Naive thymus-derived CD4-positive, alpha-beta T cell (primary cell): ENCODE results near the gene CPPED1. TPM values are rescaled to one million over a fixed set of nuclear protein-coding genes. Genes with fewer than 3 reads are reported as not detected.
A peak's percentile ranks its signal among the peaks of the same experiment; 100 is the strongest.
"Not testable (repeated sequence)": the region's sequence is repeated elsewhere in the genome, so short reads cannot be mapped to it uniquely, and the experiment has no call there.

Experiments
- ATAC-seq: fragments of 150-1000 bp; cut with Tn5 transposase; 2 replicates; pipeline ENCODE4 v1.10.0; 2021; ENCODE audit warnings: mild to moderate bottlenecking, moderate library complexity
- CTCF ChIA-PET: fragments of 350-600 bp; sonication (Branson Sonifier 250); formaldehyde crosslinking; loops from one replicate; lab custom pipeline; 2021; ENCODE audit warnings: antibody characterized with exemption; lab: Charles Lee
- POLR2A ChIA-PET: fragments of 350-600 bp; sonication (Branson Sonifier 250); formaldehyde crosslinking; loops from one replicate; lab custom pipeline; 2021; ENCODE audit warnings: antibody characterized with exemption, inconsistent platforms; lab: Charles Lee
- DNase-seq, 9 donors: peaks; one replicate each; pipeline versions ENCODE4 v3.0.0 to v3.0.0-alpha.2; 2020 to 2022; ENCODE audit warnings: mixed read lengths in 1 of 9
- H3K27ac ChIP-seq: one replicate; pipeline ENCODE4 v1.7.0; 2013; ENCODE audit warnings: mild to moderate bottlenecking, low read depth, low read length, moderate library complexity
- H3K27me3 ChIP-seq, 2 donors: one replicate each; pipeline ENCODE4 v1.7.0; 2013; ENCODE audit warnings: low read length in 2 of 2, mild to moderate bottlenecking in 2 of 2, moderate library complexity in 2 of 2; ENCODE audit not compliant: control insufficient read depth in 2 of 2, insufficient read depth in 2 of 2
- H3K36me3 ChIP-seq, 3 experiments: 1 replicate in 2 of 3; 2 replicates in 1 of 3; pipeline ENCODE4 v1.7.0; 2013; ENCODE audit warnings: low read length in 3 of 3, mild to moderate bottlenecking in 3 of 3, moderate library complexity in 1 of 3; ENCODE audit not compliant: insufficient read depth in 3 of 3, control insufficient read depth in 2 of 3
- H3K4me1 ChIP-seq, 2 donors: one replicate each; pipeline ENCODE4 v1.7.0; 2013; ENCODE audit warnings: low read length in 2 of 2, mild to moderate bottlenecking in 2 of 2, moderate library complexity in 1 of 2; ENCODE audit not compliant: control insufficient read depth in 2 of 2, insufficient read depth in 2 of 2
- H3K4me3 ChIP-seq: 2 replicates; pipeline ENCODE4 v1.7.0; 2013; ENCODE audit warnings: mild to moderate bottlenecking, low read length
- H3K9me3 ChIP-seq, 3 experiments: 1 replicate in 2 of 3; 2 replicates in 1 of 3; pipeline ENCODE4 v1.7.0; 2013; ENCODE audit warnings: low read length in 3 of 3; ENCODE audit not compliant: control insufficient read depth in 2 of 3
- H3K27ac Mint-ChIP-seq, 9 donors: one replicate each; pipeline ENCODE4 v1.8.0; 2020 to 2022; ENCODE audit warnings: mixed read lengths in 9 of 9, mild to moderate bottlenecking in 8 of 9, moderate library complexity in 5 of 9, inconsistent platforms in 2 of 9
- H3K27me3 Mint-ChIP-seq, 5 donors: one replicate each; pipeline ENCODE4 v1.8.0; 2021 to 2022; ENCODE audit warnings: mixed read lengths in 5 of 5, mild to moderate bottlenecking in 1 of 5
- H3K36me3 Mint-ChIP-seq, 5 donors: one replicate each; pipeline ENCODE4 v1.8.0; 2020 to 2022; ENCODE audit warnings: mixed read lengths in 5 of 5, mild to moderate bottlenecking in 3 of 5, inconsistent platforms in 1 of 5
- H3K4me1 Mint-ChIP-seq, 7 donors: one replicate each; pipeline ENCODE4 v1.8.0; 2020 to 2022; ENCODE audit warnings: mixed read lengths in 7 of 7, mild to moderate bottlenecking in 3 of 7, inconsistent platforms in 1 of 7
- H3K4me3 Mint-ChIP-seq, 10 donors: one replicate each; pipeline ENCODE4 v1.8.0; 2020 to 2022; ENCODE audit warnings: mild to moderate bottlenecking in 10 of 10, mixed read lengths in 10 of 10, moderate library complexity in 6 of 10, inconsistent platforms in 2 of 10
- H3K9me3 Mint-ChIP-seq, 11 donors: one replicate each; pipeline ENCODE4 v1.8.0; 2020 to 2022; ENCODE audit warnings: mixed read lengths in 11 of 11, mild to moderate bottlenecking in 4 of 11, inconsistent platforms in 1 of 11, moderate library complexity in 1 of 11
- intact Hi-C, 2 donors: fragments of 100-400 bp; cut with micrococcal nuclease; formaldehyde crosslinking; loops; one replicate each; pipeline ENCODE4 v1.15.1; 2023
- polyA plus RNA-seq, 2 donors: library from polyadenylated mRNA; unstranded; fragments of 300-500 nt; fragmentation: Illumina TruSeq; gene quantifications; one replicate each; pipeline ENCODE4 v1.2.3, GENCODE V29; 2021
- total RNA-seq, 6 experiments: library from RNA in 5 of 6; stranded (reverse) in 5 of 6; gene quantifications; 1 replicate in 5 of 6; 2 replicates in 1 of 6; pipeline ENCODE4 v1.2.3 and lab custom pipeline; 2021 to 2026

Gene CPPED1
- total and polyA plus RNA-seq, 7 experiments from 2014 or later: 2.4 to 56.5 (median 3.8) TPM

GRCh38 chr16:12816791-12817214 is 13.1 kb upstream of the CPPED1 start:
- CTCF ChIA-PET, intact Hi-C loops, H3K36me3 ChIP-seq, H3K27ac ChIP-seq, H3K4me3 Mint-ChIP-seq, H3K9me3 ChIP-seq, ATAC-seq, H3K27me3 ChIP-seq, H3K4me3 ChIP-seq, H3K9me3 Mint-ChIP-seq, H3K4me1 ChIP-seq, H3K36me3 Mint-ChIP-seq, POLR2A ChIA-PET, DNase-seq, H3K27me3 Mint-ChIP-seq: not testable (repeated sequence)
- Mint-ChIP-seq H3K4me1 (peaks cover 0 to 21% (median 3%) of the 10 kb centered on the region in 7 donors), H3K27ac (peak overlapping the region in 1 of 9 donors; percentile 16)

- ChIA-PET CTCF (no interaction called here), POLR2A (no interaction called here)
- intact Hi-C loops: no loop called here
- H3K27me3 ChIP-seq: no peaks in the 10 kb centered on the region
- H3K36me3 Mint-ChIP-seq: peaks cover 0 to 10% (median 4%) of the 10 kb centered on the region in 5 donors
- H3K4me3 ChIP-seq: no peak overlapping the region
- peaks cover 0 to 3% (median 0%) of the 10 kb centered on the region in 5 donors for H3K27me3 Mint-ChIP-seq
- H3K4me3 Mint-ChIP-seq: no peak overlapping the region
- H3K27ac ChIP-seq: no peak overlapping the region
- peaks cover 0 to 24% (median 3%) of the 10 kb centered on the region in 7 donors for H3K4me1 Mint-ChIP-seq
- no peaks in the 10 kb centered on the region for H3K4me1 ChIP-seq
- ATAC-seq: no peak
- peak overlapping the region in 1 of 9 donors; percentile 10 for H3K27ac Mint-ChIP-seq
- no peaks in the 10 kb centered on the region for H3K36me3 ChIP-seq
- DNase-seq: no peak
- no peaks in the 10 kb centered on the region for H3K9me3 ChIP-seq
- peaks cover 1 to 14% (median 5%) of the 10 kb centered on the region in 11 donors for H3K9me3 Mint-ChIP-seq
Observed at GRCh38 chr16:12815361-12815760, 11.7 kb upstream of the CPPED1 start.

DNA sequence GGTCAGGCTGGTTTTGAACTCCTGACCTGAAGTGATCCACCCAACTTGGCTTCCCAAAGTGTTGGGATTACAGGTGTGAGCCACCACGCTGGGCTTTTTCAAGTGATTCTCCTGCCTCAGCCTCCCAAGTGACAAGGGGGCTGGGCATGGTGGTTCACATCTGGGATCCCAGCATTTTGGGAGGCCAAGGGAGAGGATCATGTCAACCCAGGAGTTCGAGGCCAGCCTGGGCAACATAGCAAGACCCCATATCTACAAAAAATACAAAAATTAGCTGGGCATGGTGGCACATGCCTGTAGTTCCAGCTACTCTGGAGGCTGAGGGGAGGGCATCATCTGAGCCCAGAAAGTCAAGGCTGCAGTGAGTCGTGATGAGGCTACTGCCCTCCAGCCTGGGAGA is 10.0 kb upstream of the CPPED1 start:
- H3K27me3 ChIP-seq, intact Hi-C loops, DNase-seq, H3K4me3 Mint-ChIP-seq, H3K27ac ChIP-seq, ATAC-seq, CTCF ChIA-PET, H3K4me3 ChIP-seq, H3K27me3 Mint-ChIP-seq, H3K27ac Mint-ChIP-seq, H3K9me3 ChIP-seq, H3K36me3 ChIP-seq, H3K4me1 ChIP-seq: not testable (repeated sequence)
- H3K36me3 Mint-ChIP-seq: peaks cover 0 to 13% (median 6%) of the 10 kb centered on the region in 5 donors
- POLR2A ChIA-PET: interaction anchor here (1.0 kb wide), 1 partner anchor 10 kb away, joined by 3 read pairs; the partner anchor contains the start of gene CPPED1
- H3K9me3 Mint-ChIP-seq: peaks cover 4 to 22% (median 7%) of the 10 kb centered on the region in 11 donors
- H3K4me1 Mint-ChIP-seq: peaks cover 0 to 23% (median 0%) of the 10 kb centered on the region in 7 donors

GRCh38 chr16:12813321-12813720 is 9.6 kb upstream of the CPPED1 start:
- H3K4me1 ChIP-seq, H3K4me3 Mint-ChIP-seq, H3K27ac Mint-ChIP-seq, POLR2A ChIA-PET, intact Hi-C loops, ATAC-seq, H3K27me3 ChIP-seq, H3K9me3 ChIP-seq, H3K36me3 ChIP-seq, DNase-seq, H3K4me3 ChIP-seq, H3K27me3 Mint-ChIP-seq, H3K27ac ChIP-seq: not testable (repeated sequence)
- peaks cover 0 to 20% (median 0%) of the 10 kb centered on the region in 7 donors for H3K4me1 Mint-ChIP-seq
- CTCF ChIA-PET: interaction anchor here (0.6 kb wide), 2 partner anchors 46 to 734 kb away, joined by 3 to 5 read pairs; no protein-coding TSS in a partner anchor
- peaks cover 0 to 13% (median 6%) of the 10 kb centered on the region in 5 donors for H3K36me3 Mint-ChIP-seq
- H3K9me3 Mint-ChIP-seq: peaks cover 4 to 22% (median 7%) of the 10 kb centered on the region in 11 donors

DNA sequence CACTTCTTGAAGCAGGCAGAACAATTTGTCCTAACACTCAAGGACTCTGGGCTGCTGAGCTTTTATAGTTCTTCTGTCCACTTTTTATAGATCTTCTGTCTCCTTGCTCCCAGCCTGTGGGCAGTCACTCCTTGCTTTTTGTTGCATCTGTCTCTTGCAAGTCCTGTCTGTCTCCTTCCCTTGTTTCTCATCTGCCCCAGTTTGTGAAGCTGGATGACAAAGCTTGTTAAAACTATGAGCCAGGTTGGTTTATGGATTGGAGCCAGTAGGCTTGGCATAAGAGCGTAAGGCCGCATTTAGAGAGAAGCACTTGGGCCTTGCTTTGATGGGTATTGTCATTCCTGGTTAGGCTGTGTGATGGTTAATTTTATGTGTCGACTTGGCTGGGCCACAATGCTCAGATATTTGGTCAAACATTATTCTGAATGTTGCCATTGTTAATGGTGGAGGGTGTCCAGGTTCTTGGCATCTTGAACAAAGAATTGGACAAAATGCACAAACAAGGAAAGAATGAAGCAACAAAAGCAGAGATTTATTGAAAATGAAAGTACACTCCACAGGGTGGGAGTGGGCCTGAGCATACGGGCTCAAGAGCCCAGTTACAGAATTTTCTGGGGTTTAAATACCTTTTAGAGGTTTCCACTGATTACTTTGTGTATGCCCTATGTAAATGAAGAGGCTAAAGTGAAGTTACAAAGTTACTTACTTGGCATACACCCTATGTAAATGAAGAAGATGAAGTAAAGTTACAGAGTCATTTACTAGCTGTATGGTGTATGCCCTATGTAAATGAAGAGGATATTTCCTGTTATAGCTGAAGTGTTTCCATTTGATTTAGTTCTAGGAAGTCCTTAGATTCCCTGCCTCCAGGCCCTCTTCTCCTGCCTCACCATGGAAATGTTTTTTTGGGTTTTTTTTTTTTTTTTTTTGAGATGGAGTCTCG is 8.0 kb upstream of the CPPED1 start:
- DNase-seq (no peak), ATAC-seq (no peak)
- Histone ChIP-seq H3K27me3 (no peaks in the 10 kb centered on the region), H3K4me1 (no peaks in the 10 kb centered on the region), H3K9me3 (no peaks in the 10 kb centered on the region), H3K36me3 (no peaks in the 10 kb centered on the region), H3K27ac (no peak overlapping the region), H3K4me3 (no peak overlapping the region)
- Mint-ChIP-seq H3K4me1 (peaks cover 0 to 15% (median 0%) of the 10 kb centered on the region in 7 donors), H3K36me3 (peaks cover 0 to 13% (median 6%) of the 10 kb centered on the region in 5 donors), H3K27ac (no peak overlapping the region), H3K4me3 (no peak overlapping the region), H3K27me3 (peaks cover 0 to 10% (median 0%) of the 10 kb centered on the region in 5 donors), H3K9me3 (peaks cover 4 to 22% (median 7%) of the 10 kb centered on the region in 11 donors)
- CTCF ChIA-PET: no interaction called here
- intact Hi-C loops: no loop called here
- POLR2A ChIA-PET: no interaction called here

GRCh38 chr16:12805066-12805465 is 1.4 kb upstream of the CPPED1 start:
- peaks cover 0 to 18% (median 7%) of the 10 kb centered on the region in 5 donors for H3K36me3 Mint-ChIP-seq
- Histone ChIP-seq H3K27ac (no peak overlapping the region), H3K4me1 (peaks cover 3 to 9% of the 10 kb centered on the region in 2 donors), H3K4me3 (no peak overlapping the region), H3K27me3 (no peaks in the 10 kb centered on the region), H3K36me3 (no peaks in the 10 kb centered on the region), H3K9me3 (no peaks in the 10 kb centered on the region)
- intact Hi-C loops: no loop called here
- ATAC-seq: no peak
- ChIA-PET POLR2A (no interaction called here), CTCF (no interaction called here)
- H3K4me1 Mint-ChIP-seq: peaks cover 9 to 37% (median 22%) of the 10 kb centered on the region in 7 donors
- DNase-seq: no peak
- H3K9me3 Mint-ChIP-seq: peaks cover 0 to 9% (median 2%) of the 10 kb centered on the region in 11 donors
- no peak overlapping the region for H3K27ac Mint-ChIP-seq
- peak overlapping the region in 8 of 10 donors; percentile 68 to 92 (median 88) for H3K4me3 Mint-ChIP-seq
- peaks cover 0 to 14% (median under 1%) of the 10 kb centered on the region in 5 donors for H3K27me3 Mint-ChIP-seq
